Lower leg skin (tissue), 3 donors: ENCODE data around the gene GIPC3.

Experiments
- CTCF ChIP-seq, 3 donors: fragments of 450-650 bp; IDR thresholded peaks; one replicate each; pipeline ENCODE4 v1.5.1; 2016; ENCODE audit warnings: antibody characterized with exemption in 3 of 3, mild to moderate bottlenecking in 3 of 3, moderate library complexity in 2 of 3
- POLR2A ChIP-seq, 2 donors: fragments of 450-650 bp; IDR thresholded peaks; one replicate each; pipeline ENCODE4 v1.6.1; 2016 to 2017; ENCODE audit warnings: antibody characterized with exemption in 2 of 2, mild to moderate bottlenecking in 1 of 2, moderate library complexity in 1 of 2

GRCh38 chr19:3563709-3564524, 21.4 kb upstream of the GIPC3 start:
- no peak for TF ChIP-seq CTCF (IDR thresholded peaks at IDR 0.05)
- TF ChIP-seq POLR2A (IDR thresholded peaks at IDR 0.05), result no peak
